ENCODE measurements around the gene CSDE1.
A peak's percentile ranks its signal among the peaks of the same experiment; 100 is the strongest.

The CSDE1 gene

DNA sequence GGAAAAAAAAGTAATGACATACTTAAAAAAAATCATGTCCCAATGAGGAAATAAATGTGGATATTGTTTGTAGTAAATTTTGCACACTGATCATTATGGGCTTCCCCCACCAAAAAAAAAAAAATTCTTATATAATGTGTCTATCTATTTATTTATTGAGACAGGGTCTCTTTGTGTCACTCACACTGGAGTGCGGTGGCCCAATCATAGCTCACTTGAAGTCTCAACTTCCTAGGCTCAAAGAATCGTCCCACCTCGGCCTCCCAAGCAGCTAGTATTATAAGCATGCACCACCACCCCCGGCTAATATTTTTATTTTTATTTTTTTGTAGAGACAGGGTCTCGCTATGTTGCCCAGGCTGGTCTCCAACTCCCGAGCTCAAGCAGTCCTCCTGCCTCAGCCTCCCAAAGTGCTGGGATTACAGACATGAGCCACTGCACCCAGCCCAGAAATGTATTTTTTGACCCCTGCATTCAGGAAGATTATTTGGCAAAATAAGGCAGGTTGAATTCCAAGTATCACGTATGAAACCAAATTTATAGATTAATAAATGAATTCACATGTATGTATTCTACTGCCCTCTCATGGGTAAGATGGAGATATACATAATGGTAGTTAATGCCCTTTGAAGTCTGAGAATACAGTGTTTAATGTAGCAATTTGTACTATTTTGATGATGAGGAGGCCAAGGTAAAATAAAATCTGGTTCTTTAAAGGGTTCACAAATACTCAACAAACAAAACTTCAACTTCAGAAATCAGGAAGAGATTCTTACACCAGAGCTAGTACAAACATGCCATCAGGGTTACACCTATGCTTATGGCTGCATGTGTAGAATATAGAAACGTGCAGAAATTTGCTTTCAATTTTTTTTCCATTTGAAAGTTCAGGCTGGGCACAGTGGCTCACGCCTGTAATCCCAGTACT lies 86.5 kb downstream of the CSDE1 start:
- no peak overlapping the region for H3K4me3 ChIP-seq (ENCODE audit: low read depth, low read length)
- TF ChIP-seq, protein P1, sequence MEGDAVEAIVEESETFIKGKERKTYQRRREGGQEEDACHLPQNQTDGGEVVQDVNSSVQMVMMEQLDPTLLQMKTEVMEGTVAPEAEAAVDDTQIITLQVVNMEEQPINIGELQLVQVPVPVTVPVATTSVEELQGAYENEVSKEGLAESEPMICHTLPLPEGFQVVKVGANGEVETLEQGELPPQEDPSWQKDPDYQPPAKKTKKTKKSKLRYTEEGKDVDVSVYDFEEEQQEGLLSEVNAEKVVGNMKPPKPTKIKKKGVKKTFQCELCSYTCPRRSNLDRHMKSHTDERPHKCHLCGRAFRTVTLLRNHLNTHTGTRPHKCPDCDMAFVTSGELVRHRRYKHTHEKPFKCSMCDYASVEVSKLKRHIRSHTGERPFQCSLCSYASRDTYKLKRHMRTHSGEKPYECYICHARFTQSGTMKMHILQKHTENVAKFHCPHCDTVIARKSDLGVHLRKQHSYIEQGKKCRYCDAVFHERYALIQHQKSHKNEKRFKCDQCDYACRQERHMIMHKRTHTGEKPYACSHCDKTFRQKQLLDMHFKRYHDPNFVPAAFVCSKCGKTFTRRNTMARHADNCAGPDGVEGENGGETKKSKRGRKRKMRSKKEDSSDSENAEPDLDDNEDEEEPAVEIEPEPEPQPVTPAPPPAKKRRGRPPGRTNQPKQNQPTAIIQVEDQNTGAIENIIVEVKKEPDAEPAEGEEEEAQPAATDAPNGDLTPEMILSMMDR (IDR thresholded peaks at IDR 0.05; ENCODE audit: borderline replicate concordance, insufficient read depth, low read depth, low read length), result no peak

DNA sequence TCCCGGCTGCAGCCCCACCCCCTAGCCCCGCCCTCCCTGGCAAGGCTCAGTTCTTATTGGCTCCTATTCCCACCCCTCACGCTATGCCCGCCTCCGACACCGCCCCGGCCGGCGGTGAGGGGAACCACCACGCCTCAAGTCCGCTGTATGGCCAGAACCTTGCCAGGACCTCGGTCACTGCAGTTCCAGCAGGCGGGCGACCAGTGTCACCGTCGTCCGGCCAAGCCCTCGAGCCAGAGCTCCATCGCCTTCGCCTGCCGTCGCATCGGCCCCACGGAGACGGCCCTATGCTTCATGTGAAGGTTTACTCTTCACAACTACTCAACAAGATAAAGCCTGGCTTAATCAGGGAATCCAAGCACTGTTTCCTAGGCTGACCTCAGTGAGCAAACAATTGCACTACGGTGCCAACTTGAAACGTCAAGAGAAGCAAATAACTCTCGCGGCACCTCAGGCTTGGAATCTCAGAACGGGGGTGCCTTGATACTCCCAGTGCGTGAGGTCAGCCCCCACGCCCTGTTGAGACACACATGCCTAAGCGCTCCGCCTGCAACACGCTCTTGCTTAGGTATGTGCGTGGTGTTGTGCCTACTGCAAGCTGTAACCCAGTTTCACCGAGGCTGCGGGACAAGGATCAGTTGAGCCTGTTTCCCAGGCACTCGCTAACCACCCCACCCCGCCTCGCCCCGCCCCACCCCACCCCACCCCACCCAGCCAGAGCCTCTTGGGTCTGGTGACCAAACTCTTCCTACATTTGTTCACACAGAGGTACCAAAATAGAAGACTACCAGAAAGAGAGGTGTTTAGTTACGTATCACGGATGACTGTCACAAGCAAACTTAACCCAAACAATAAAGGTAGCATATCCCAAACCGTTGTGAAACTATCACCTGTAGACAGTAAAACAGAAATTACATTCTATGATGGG lies 87.4 kb downstream of the CSDE1 start:
- H3K4me3 ChIP-seq (ENCODE audit: low read depth, low read length), result peak overlapping the region; percentile 65
- TF ChIP-seq, protein P1 (IDR thresholded peaks at IDR 0.05; ENCODE audit: borderline replicate concordance, insufficient read depth, low read depth, low read length), result no peak

DNA sequence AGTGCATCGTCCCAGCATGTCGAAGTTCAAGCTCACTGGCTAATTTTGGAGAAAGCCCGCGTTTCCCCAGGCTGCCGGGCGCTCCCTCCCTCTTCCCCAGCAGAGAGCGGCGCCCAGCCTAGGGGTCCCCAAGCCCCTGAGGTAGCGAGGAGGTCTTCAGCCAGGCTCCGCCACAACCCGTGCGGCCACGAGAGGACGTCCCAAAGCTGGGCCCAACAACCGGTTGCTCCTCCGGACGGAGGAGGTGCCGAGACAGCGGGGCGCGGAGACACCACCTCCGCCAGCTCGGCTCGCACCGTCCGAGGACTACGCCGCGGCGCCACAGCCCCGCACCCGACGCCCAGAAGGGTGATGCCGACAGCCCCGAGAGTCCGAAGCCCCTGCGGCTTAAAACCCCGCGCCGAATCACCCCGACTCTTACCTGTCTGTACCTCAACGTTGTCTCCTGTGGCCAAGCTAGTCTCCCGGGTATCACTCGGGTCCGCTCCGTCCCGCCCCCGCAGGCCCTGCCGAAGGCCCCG lies 88.2 kb downstream of the CSDE1 start, which contains the start of gene DENND2C:
Gene DENND2C, minus strand, starts transcription at position 488 of the 521 bp plus-strand sequence. CDS start 44,065 bp downstream, outside the sequence.
- peak within 1 kb of the TSS; percentile 65 for H3K4me3 ChIP-seq (ENCODE audit: low read depth, low read length)
- TF ChIP-seq, protein P1 (IDR thresholded peaks at IDR 0.05; ENCODE audit: borderline replicate concordance, insufficient read depth, low read depth, low read length), result 0 out of 2 replicates have a peak, but pooled peaks have one; percentile 16

DNA sequence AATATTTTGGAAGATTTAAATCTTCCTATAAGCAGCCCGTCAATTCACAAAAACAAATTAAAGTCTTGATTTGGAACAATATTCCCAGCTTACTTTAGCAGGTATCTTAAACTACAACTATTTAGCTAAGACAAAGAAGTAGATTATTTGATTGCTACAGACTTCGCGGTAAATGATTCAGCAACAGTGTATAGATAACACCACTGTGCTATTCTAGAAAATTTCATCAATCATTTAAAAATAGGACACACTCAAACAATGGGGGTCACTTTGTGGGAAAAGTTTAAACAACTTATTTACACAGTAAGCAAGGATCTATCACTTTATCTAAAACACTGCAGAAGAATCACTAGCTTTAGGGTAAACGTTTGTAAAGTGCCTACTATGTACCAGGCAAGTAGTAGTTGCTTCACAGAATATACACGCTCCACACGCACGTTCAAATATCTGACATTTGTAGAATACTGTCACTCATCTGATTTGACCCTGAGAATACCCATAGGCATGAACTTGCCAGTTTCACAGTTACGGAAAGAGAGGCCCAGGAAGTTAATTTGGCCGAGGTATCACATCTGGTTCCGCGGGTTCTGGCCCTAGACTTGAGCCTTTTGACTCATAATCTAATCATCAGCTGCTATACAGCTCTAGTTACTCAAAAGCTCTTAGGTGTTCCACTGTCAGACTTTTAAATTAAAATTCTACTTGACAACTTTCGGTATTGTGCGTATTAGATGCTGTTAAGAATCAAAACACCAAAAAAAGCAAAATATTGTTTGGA lies 88.8 kb downstream of the CSDE1 start:
- peak overlapping the region; percentile 65 for H3K4me3 ChIP-seq (ENCODE audit: low read depth, low read length)
- TF ChIP-seq, protein P1 (IDR thresholded peaks at IDR 0.05; ENCODE audit: borderline replicate concordance, insufficient read depth, low read depth, low read length), result no peak

DNA sequence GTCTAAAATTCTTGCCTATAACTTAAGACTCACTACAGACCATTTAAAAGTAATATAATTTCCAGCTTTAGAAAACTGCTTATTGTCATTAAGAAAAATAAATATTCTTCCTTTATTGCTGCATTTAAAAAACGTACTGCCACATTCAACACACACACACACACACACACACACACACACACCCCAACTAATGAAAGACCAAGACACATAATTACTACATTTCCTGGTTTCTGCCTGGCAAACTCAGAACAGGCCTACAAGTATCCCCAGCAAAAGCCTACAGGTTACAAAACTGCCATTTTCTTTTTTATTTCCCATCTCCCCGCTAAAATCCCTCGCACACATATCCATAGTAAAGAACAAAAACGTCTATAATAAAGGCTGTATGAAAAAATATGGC lies 89.4 kb downstream of the CSDE1 start:
- TF ChIP-seq, protein P1 (IDR thresholded peaks at IDR 0.05; ENCODE audit: borderline replicate concordance, insufficient read depth, low read depth, low read length), result no peak
- H3K4me3 ChIP-seq (ENCODE audit: low read depth, low read length), result no peak overlapping the region

DNA sequence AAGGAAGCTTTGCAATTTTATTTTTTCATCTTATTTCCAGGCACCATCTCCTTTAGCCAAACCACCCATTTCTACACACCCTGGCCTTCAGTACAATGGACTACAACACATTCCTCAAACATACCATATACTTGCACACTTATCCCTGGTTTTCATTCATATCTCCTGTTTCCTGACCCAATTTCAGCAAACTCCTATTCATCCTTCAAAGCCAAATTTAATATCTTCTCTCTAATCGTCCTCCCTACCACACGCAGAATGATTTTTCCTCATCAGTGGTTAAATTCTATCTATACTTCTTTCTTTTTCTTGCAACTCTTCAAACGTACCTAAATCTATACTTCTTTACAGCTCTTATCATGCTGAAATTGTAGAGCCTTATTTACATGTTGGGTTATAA lies 90.8 kb downstream of the CSDE1 start:
- H3K4me3 ChIP-seq (ENCODE audit: low read depth, low read length), result no peak overlapping the region
- TF ChIP-seq, protein P1 (IDR thresholded peaks at IDR 0.05; ENCODE audit: borderline replicate concordance, insufficient read depth, low read depth, low read length), result no peak
